Measurements from ENCODE around the gene TMEM235. TPM values are rescaled to one million over a fixed set of nuclear protein-coding genes. Genes with fewer than 3 reads are reported as not detected.
"Not testable (repeated sequence)": the region's sequence is repeated elsewhere in the genome, so short reads cannot be mapped to it uniquely, and the experiment has no call there.

Gene TMEM235
- total RNA-seq, 1 donor from 2014 or later = not detected

- no peak for TF ChIP-seq EZH2phosphoT487 (IDR thresholded peaks at IDR 0.05)
- TF ChIP-seq CTCF (IDR thresholded peaks at IDR 0.05) = no peak
- no peak for TF ChIP-seq EZH2 (IDR thresholded peaks at IDR 0.05)
- peaks cover 41% of the 10 kb centered on the region for H3K27me3 ChIP-seq
- Mint-ChIP-seq H3K9me3 (no peaks in the 10 kb centered on the region), H3K27me3 (ENCODE audit: insufficient read depth, low read depth) (peaks cover 32% of the 10 kb centered on the region), H3K4me3 (peak overlapping the region; percentile 33), H3K4me1 (peaks cover 10% of the 10 kb centered on the region), H3K27ac (peak overlapping the region; percentile 23), H3K36me3 (no peaks in the 10 kb centered on the region)
- no peaks in the 10 kb centered on the region for H3K9me3 ChIP-seq (ENCODE audit: low read depth)
- H3K4me3 ChIP-seq = no peak overlapping the region
- no peak overlapping the region for H2AFZ ChIP-seq (replicated peaks)
- no peak overlapping the region for H3K9ac ChIP-seq
- no peak for DNase-seq (ENCODE audit: low spot score)
- no peaks in the 10 kb centered on the region for H3K36me3 ChIP-seq
- H4K20me1 ChIP-seq (ENCODE audit: low read depth) = no peaks in the 10 kb centered on the region
- no peaks in the 10 kb centered on the region for H3K79me2 ChIP-seq (ENCODE audit: low read depth)
- H3F3A ChIP-seq (ENCODE audit: low read depth) = no peaks in the 10 kb centered on the region
- no peak overlapping the region for H3K27ac ChIP-seq
- no peaks in the 10 kb centered on the region for H3K4me1 ChIP-seq
- no peak overlapping the region for H3K4me2 ChIP-seq
Observed at GRCh38 chr17:78232859-78233173, 1.4 kb downstream of the TMEM235 start.

- H3K4me3 Mint-ChIP-seq = peak overlapping the region; percentile 13
- Histone ChIP-seq H3K9ac (no peak overlapping the region), H3F3A (ENCODE audit: low read depth) (no peaks in the 10 kb centered on the region), H3K4me2 (no peak overlapping the region), H3K4me1 (no peaks in the 10 kb centered on the region), H2AFZ (replicated peaks) (no peak overlapping the region), H4K20me1 (ENCODE audit: low read depth) (no peaks in the 10 kb centered on the region), H3K27ac (no peak overlapping the region), H3K4me3 (no peak overlapping the region), H3K27me3 (peaks cover 41% of the 10 kb centered on the region), H3K36me3 (no peaks in the 10 kb centered on the region), H3K79me2 (ENCODE audit: low read depth) (no peaks in the 10 kb centered on the region), H3K9me3 (ENCODE audit: low read depth) (no peaks in the 10 kb centered on the region)
- H3K36me3 Mint-ChIP-seq = no peaks in the 10 kb centered on the region
- no peak for DNase-seq (ENCODE audit: low spot score)
- no peaks in the 10 kb centered on the region for H3K9me3 Mint-ChIP-seq
- no peak overlapping the region for H3K27ac Mint-ChIP-seq
- peaks cover 10% of the 10 kb centered on the region for H3K4me1 Mint-ChIP-seq
- no peak for TF ChIP-seq EZH2 (IDR thresholded peaks at IDR 0.05)
- TF ChIP-seq EZH2phosphoT487 (IDR thresholded peaks at IDR 0.05) = no peak
- TF ChIP-seq CTCF (IDR thresholded peaks at IDR 0.05) = no peak
- peaks cover 31% of the 10 kb centered on the region for H3K27me3 Mint-ChIP-seq (ENCODE audit: insufficient read depth, low read depth)
Observed at GRCh38 chr17:78233678-78234077, 2.2 kb downstream of the TMEM235 start.

- H3K27ac ChIP-seq = no peak overlapping the region
- no peaks in the 10 kb centered on the region for H3F3A ChIP-seq (ENCODE audit: low read depth)
- no peaks in the 10 kb centered on the region for H3K4me1 ChIP-seq
- DNase-seq (ENCODE audit: low spot score) = no peak
- H3K4me3 ChIP-seq = no peak overlapping the region
- H4K20me1 ChIP-seq (ENCODE audit: low read depth) = no peaks in the 10 kb centered on the region
- no peak overlapping the region for H3K9ac ChIP-seq
- H3K4me1 Mint-ChIP-seq = peaks cover 10% of the 10 kb centered on the region
- H2AFZ ChIP-seq (replicated peaks) = no peak overlapping the region
- H3K9me3 Mint-ChIP-seq = no peaks in the 10 kb centered on the region
- TF ChIP-seq CTCF (IDR thresholded peaks at IDR 0.05) (no peak), EZH2phosphoT487 (IDR thresholded peaks at IDR 0.05) (no peak), EZH2 (IDR thresholded peaks at IDR 0.05) (no peak)
- H3K4me3 Mint-ChIP-seq = peak overlapping the region; percentile 13
- H3K4me2 ChIP-seq = no peak overlapping the region
- H3K79me2 ChIP-seq (ENCODE audit: low read depth) = no peaks in the 10 kb centered on the region
- H3K9me3 ChIP-seq (ENCODE audit: low read depth) = no peaks in the 10 kb centered on the region
- H3K27ac Mint-ChIP-seq = no peak overlapping the region
- no peaks in the 10 kb centered on the region for H3K36me3 Mint-ChIP-seq
- peaks cover 31% of the 10 kb centered on the region for H3K27me3 Mint-ChIP-seq (ENCODE audit: insufficient read depth, low read depth)
- peaks cover 39% of the 10 kb centered on the region for H3K27me3 ChIP-seq
- H3K36me3 ChIP-seq = no peaks in the 10 kb centered on the region
Observed at GRCh38 chr17:78234261-78234865, 2.9 kb downstream of the TMEM235 start.

- H3K27ac Mint-ChIP-seq = peak overlapping the region; percentile 68
- peaks cover 33% of the 10 kb centered on the region for H3K27me3 ChIP-seq
- H3K4me3 Mint-ChIP-seq; DNase-seq (ENCODE audit: low spot score); H3K9ac ChIP-seq; H3K4me1 ChIP-seq; H3K36me3 Mint-ChIP-seq; H3K9me3 Mint-ChIP-seq; H2AFZ ChIP-seq (replicated peaks); H4K20me1 ChIP-seq (ENCODE audit: low read depth); H3K4me3 ChIP-seq; H3K4me2 ChIP-seq; H3K4me1 Mint-ChIP-seq; H3K27ac ChIP-seq; H3K9me3 ChIP-seq (ENCODE audit: low read depth); H3K79me2 ChIP-seq (ENCODE audit: low read depth); H3F3A ChIP-seq (ENCODE audit: low read depth); H3K36me3 ChIP-seq: not testable (repeated sequence)
- peaks cover 29% of the 10 kb centered on the region for H3K27me3 Mint-ChIP-seq (ENCODE audit: insufficient read depth, low read depth)
Observed at GRCh38 chr17:78235022-78235421, 3.6 kb downstream of the TMEM235 start.

Data from neural progenitor cell (in vitro differentiated cells).